HG02970 (cell line): ENCODE measurements around the gene ZNF169.
"Not testable (repeated sequence)": the region's sequence is repeated elsewhere in the genome, so short reads cannot be mapped to it uniquely, and the experiment has no call there.

Experiments
- ATAC-seq: cut with Tn5 transposase; IDR thresholded peaks from one replicate; pipeline ENCODE4 v1.9.1; 2021; ENCODE audit warnings: mild to moderate bottlenecking, moderate library complexity, moderate number of reproducible peaks; ENCODE audit not compliant: unreplicated experiment, low FRiP score

The ZNF169 gene

DNA sequence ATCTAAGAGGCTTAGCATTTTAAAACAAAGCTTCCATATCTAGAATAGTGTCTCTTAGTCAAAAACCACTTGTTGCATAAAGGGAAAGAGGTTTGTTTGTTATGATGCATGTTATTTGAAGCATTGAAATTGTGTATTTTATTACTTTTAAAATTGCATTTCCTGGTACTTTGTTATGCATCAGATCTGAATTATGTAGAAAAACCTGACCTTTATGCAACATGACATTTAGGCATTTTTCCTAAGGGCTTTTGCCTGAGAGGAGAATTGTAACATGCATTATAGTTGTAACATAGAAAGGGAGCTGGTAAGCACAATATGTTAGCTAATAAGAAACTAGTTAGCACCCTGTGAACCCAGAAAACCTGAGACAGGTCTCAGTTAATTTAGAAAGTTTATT is 22.0 kb downstream of the ZNF169 start:
- ATAC-seq, result no peak

DNA sequence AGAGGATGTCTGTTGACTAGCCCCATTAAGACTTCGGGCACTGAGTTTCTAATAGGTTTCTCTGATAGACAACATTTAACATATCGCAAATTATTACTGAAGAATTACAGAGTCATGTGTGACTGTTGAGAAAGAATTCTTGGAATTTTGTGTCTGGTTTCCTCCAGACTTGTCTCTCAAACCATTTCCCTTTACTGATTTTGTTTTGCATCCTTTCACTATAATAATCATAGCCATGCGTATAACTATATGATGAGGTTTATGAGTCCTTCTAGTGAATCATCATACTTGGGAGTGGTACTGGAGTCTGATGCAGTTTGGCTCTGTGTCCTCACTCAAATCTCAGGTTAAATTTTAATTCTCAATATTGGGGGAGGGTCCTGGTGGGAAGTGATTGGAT is 27.0 kb downstream of the ZNF169 start:
- ATAC-seq, result no peak

DNA sequence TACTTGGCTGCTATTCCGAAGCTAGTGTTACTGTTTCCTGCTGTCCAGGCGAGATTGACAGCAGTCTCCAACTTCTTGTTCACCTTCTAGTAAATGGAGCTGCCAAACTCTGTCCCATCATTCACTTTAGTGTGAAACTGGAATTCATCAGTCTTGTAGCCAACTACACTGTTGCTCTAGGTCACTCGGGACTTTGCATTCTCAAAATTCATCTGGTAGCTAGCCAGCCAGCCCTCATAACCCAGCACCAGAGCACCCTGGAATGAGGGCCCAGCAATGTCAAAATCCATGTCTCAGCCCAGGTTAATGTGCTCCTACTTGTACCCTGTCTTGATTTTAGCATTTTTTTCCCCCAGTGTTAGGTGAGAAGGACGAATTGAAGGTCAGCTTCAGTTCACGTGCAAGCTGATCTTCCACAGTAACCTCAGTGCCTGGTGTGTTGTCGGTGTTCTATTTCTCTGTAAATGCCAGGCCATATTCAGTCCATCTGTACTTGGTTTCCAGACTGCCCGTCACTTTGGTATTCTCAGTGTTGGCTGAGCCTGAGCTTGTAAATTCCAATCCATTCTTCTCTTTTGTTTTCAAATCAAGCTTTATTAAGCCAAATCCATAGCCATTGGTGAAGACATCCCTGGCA is 28.9 kb downstream of the ZNF169 start:
- ATAC-seq, result no peak

DNA sequence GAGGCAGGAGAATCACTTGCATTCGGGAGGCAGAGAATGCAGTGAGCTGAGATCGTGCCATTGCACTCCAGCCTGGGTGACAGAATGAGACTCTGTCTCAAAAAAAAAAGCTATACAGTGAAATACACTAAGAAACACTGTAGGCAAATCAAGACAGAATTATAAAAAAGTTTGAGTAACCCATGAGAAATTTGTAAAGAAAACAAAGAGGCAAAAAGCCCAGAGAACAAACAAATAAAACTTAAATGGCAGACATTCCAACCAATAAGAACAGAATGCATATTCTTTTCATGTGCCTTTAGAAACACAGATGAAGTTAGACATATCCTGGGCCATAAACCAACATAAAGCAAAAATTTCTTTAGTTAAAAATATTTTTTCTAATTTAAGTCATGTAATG is 30.6 kb downstream of the ZNF169 start:
- no peak for ATAC-seq

DNA sequence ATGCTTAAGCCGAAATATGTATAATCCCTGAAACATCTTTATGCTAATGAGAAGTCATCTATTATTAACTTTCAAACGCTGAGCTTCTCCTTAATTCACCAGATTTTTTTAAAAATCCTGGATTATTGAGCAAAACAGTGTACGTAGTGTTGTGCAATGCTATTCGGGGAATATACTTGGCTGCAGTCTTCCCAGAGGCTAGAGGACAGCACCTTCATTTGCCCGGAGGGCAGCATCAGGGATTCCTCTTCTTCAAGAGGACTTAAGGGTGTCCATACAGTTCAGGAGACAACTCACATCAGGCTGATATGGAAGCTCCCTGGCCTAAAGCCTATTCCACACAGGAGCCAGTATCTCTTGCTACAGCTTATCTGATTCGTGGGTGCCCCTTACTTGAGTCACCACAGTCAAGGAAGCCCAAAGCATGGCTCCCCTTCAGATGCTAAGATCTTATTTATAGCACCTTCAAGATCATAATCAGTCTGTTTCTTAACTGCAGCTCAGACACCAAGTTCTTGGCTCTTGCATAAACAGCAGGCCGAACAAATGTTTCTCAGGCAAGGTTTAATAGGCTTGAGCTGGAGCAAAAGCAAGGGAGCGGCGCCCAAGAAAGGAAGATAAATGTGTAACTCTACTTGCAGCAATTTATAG is 40.0 kb downstream of the ZNF169 start:
- ATAC-seq, result no peak

DNA sequence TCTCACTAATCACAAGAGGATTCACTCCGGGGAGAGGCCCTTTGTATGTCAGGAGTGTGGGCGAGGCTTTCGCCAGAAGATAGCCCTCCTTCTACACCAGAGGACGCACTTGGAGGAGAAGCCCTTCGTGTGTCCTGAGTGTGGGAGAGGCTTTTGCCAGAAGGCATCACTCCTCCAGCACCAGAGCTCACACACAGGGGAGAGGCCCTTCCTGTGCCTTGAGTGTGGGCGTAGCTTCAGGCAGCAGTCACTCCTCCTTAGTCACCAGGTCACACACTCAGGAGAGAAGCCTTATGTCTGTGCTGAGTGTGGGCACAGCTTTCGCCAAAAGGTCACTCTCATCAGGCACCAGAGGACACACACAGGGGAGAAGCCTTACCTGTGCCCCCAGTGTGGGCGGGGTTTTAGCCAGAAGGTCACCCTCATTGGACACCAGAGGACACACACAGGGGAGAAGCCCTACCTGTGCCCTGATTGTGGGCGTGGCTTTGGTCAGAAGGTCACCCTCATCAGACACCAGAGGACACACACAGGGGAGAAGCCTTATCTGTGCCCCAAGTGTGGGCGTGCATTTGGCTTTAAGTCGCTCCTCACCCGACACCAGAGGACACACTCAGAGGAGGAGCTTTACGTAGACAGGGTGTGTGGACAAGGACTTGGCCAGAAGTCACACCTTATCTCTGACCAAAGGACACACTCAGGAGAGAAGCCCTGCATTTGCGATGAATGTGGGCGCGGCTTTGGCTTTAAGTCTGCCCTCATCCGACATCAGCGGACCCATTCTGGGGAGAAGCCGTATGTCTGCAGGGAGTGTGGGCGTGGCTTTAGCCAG is 41.6 kb downstream of the ZNF169 start:
- no peak for ATAC-seq

DNA sequence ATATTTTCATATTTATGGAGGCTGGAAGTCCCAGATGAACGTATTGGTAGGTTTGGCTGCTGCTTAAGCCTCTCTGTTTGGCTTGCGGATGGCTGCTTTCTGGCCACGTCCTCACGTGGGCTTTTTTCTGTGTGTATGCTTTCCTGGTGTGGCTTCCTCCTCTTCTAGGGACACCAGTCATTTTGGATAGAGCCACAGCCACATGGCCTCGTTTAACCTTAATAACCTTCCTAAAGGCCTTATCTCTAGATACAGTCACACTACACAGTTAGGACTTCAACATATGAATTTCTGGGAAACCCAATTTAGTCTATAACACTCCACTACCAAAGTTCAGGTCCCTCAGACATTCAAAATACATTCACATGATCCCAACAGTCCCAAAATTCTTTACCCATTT is 42.5 kb downstream of the ZNF169 start:
- no peak for ATAC-seq

DNA sequence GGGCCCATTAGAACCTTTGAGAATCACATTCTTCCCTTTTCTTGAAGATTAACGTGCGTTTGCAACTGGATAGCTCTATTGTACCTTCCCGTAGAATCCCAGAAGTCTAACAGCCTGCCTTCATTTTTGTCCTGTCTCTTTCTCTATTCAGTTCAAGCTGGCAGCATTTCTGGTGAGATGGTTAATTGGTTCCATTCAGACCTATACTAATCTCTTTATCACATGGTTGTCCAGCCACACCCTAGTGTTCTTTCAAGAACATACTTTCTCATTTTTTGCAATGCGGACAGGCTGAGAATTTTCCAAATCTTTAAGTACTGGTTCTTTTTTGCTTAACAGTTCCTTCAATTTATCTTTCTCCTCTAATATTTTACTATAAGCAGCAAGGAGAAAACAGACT is 43.3 kb downstream of the ZNF169 start:
- ATAC-seq, result no peak

DNA sequence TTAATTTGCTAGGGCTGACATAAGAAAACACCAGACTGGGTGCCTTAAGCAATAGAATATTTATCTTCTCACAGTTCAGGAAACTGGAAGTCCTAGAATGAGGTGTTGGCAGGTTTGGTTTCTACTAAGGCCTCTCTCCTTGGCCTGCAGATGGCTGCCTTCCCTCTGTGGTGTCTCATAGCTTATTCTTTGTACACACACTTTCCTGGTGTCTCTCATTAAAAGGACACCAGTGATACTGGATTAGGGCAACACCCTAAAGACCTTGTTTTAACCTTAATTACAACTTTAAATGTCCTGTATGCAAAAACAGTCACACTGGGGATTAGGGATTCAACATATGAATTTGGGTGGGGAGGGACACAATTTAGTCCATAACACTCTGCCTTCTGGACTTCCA is 44.2 kb downstream of the ZNF169 start:
- ATAC-seq, result no peak

DNA sequence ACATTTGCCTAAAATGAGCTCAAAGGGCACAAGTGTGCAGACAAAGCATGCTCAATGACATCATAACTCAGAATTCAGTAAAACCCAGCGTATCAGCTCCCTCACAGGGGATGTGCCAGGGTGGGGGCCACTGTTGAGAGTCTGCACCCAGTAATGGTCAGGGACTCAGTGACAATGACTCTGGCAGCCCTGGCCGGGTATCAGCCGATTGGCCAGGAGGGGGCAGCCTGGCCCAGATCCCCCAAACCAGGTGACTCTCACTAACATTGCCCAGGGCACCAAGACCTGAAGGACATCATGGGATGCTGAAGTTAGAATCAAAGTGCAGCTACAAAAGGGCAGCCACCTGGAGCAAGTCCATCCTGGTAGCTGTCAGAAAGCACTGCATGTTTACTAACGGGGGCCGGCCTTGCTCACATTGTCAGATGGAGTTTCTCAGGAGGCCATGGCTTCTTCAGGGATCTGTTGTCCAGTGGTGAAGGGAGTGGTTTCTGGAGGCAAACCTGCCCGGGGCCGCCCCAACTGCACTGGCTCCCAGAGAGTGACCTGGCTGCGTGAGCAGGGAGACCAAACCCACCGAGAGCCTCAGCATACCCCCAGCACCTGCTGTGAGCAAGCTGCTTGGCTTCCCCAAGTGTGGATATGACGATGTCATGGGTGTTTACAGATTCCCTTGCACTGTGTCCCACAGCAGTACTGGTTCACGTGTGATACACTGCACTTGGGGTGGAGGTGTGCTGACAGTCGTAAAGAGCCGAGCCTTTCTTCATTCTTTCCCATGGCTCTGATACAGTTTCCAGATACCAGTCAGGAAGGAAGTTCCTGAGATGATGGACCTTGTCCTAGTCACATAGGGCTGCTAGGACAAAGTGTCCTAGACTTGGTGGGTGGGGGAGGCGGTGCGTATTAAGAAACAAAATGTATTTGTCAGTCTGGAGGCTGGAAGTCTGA is 56.2 kb downstream of the ZNF169 start:
- not testable (repeated sequence) for ATAC-seq

DNA sequence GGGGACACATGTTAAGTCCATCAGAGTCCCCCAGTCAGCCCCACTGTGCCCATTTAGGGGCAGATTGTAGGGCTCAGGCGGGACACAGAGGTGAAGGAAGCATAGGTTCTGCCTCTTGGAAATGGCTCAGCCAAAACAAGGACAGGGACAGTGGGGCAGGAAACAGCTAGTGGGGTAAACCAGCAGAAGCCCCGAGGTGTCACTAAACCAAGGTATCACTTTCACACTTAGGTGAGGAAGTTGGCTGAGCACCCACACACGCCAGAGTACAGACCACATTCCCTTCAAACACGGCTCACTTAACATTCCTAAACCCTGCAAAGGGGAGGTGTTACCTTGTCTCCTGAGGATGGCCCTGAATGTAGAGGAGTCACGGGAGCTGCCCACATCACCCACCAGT is 57.1 kb downstream of the ZNF169 start:
- ATAC-seq, result not testable (repeated sequence)

DNA sequence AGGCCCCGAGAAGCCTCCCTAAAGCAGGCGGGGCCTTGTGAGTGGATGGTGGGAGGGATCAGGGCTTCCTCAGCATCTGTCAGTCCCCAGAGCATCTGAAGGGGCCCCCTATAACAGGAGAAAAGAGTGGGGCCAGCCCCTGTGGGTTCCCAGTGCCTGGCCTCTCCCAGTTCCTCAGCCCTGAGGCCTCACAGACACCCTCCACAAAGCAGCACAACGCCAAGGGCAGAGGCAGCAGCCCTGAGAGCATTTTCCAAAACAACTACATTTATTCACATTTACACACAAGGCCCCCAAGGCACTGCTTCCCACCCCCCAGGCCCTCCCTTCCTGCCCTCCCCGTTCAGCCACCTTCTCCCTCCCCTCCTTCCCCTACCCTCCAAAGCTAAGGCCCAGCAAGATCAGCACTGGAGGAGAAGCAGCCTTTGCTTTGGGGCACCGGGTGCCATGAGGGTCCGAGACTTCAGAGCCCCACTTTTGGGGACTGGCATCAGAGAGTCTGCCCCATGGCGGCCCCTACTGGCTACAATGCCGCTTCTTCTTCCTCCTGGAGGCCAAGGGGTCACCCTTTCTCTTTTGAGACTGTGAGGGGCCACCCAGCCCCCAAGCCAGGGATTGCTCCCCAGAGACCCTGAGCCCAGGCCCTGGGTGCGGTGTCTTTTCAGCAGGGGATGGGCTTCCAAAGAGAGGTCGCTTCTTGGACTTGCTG is 59.0 kb downstream of the ZNF169 start:
- ATAC-seq, result not testable (repeated sequence)

DNA sequence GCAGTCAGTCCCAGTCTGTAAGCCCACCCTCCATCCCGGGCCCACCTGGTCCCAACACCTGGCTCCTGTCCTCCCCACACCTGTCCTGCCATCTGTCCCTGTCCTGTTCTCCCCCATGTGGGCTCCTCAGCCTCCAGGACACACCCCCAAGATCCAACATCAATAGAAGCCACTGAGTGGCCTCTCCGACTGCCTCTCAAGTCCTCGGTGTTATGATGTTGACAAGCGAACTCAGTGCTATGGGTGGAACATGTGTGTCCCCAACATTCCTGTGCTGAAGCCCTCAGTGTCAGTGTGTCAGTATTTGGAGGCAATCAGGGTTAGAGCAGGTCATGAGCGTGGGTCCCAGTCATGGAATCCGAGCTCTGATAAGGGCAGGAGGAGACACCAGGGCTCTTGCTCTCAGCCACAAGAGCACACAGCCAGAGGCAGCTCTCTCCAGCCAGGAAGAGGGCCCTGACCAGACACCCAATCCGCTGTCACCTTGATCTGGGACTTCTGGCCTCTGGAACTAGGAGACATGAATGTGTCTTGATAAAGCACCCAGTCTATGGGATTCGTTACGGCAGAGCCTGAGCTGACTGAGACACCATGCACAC is 63.3 kb downstream of the ZNF169 start:
- ATAC-seq, result not testable (repeated sequence)

DNA sequence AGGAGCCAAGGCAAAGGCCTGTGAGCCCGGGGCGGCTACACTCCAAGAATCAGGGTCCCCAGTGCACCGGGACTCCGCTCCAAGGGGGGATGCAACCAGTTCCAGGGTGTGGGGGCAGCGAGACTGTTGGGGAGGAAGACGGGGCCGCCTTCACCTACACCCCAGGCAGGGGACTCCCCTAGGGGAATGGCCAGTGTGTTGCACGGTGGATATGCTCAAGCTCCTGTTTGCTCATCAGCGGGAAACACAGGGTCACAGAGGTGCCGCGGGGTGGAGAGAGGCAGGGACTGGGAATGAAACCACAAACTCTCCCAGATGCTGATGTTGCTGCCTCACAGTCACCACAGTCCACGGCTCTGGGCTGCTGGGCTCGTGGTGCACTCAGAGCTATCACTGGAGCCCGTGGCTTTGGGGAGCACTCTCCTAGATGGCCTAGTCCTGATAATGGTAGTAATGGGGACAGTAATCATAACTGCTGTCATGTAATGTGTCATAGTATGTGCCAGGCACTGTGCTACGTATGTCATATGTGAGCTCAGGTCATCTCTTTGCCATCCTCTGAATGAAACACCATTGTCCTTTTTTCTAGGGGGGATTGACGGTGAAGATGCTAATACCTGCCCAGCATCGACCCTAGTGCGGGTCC is 64.2 kb downstream of the ZNF169 start:
- ATAC-seq, result not testable (repeated sequence)

DNA sequence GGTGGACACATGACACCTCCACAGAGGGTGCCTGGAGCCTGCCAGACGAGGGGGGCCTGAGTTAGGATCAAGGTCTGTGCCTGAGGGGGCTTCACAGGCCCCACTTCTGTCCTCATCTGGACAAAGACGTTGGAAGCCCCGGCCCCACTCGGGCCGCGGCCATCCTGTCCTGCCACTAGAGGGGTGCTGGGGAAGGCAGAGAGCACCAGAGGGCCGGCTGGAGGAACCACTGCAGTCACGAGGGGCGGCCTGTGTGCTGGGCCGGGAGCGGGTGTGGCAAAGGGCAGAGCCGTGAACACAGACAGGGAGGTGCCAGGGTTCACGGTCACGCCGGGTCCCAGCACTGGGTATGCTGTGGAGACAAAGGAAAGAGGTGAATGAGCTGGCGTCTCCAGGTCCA is 66.5 kb downstream of the ZNF169 start:
- ATAC-seq, result not testable (repeated sequence)

DNA sequence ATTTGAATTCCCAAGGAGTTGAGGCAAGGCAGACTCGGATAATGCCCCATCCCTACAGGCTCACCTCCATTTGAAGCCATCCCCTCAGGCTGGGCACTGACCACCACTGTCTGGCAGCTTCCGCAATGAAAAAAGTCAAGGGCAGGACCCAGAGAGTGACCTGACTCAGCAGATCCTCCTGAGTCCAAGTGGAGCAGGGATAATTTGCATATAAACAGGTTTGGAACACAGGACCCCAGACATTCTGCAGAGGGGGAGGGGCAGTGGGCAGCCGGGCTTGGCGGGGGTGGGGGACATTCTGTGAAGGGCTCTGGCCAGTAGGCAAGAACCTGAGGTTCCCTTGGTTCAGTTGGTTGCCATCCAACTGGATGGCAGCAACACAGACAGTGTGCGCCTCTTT is 69.4 kb downstream of the ZNF169 start, which contains the start of gene NUTM2F:
TSS of gene NUTM2F (minus strand) at position 101 of the 400 bp plus-strand sequence. CDS start at position 80, 21 bp downstream.
- ATAC-seq, result not testable (repeated sequence)

DNA sequence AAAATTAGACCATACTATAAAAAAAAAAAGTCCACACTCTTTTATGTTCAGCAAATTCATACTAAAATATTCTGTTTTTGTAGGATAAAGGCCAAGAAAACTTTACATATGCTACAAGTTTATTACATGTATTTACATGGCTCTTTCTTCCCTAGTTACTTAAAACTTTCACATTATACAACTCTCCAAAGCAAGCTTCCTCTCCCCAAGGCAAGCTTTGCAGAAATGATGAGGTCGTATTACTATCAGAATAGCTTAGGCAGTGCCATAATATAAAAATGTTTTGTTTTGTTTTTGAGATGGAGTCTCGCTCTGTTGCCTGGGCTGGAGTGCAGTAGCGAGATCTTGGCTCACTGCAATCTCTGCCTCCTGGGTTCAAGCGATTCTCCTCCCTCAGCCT is 77.3 kb downstream of the ZNF169 start:
- not testable (repeated sequence) for ATAC-seq

DNA sequence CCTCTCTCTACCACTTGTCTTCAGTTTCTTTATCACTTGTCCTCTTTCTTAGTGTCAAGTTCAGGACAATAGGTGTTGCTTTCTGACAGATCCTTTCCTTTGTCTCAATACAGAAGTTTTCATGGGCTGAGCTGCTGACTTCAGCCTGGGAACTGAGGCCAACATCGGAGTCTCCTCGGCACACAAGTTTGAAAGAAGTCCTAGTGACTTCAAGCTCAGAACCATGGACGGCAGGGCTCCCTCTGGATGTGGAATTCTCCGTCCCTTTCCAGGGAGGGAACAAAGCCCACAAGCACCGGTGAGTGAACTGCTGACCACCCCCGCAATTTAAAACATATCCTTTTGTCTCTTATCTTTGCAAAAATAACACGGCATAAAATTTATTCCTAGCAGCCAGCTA is 79.6 kb downstream of the ZNF169 start:
- ATAC-seq, result not testable (repeated sequence)

DNA sequence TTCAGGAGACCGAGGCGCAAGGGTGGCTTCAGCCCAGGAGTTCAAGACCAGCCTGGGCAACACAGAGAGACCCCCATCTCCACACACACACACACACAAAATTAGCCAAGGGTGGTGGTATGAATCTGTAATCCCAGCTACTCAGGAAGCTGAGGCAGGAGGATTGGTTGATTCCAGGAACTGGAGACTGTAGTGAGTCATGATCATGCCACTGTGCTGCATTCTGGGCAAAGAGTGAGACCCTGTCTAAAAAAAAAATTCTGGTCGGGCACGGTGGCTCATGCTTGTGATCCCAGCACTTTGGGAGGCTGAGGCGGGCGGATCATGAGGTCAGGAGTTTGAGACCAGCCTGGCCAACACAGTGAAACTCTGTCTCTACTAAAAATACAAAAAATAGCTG is 80.6 kb downstream of the ZNF169 start:
- not testable (repeated sequence) for ATAC-seq
